NCI-H446 treated with DMSO at 0.1 percent for 48 hours (cell line): ENCODE results near the gene HPDL.

Experiments used
- DNase-seq: peaks from one replicate; lab custom pipeline; 2025; lab: John Stamatoyannopoulos, UW

Gene HPDL

GRCh38 chr1:45322486-45323040, 4.1 kb upstream of the HPDL start:
- DNase-seq = no peak

- no peak for DNase-seq
Observed at GRCh38 chr1:45325851-45326506, 716 bp upstream of the HPDL start.

DNA sequence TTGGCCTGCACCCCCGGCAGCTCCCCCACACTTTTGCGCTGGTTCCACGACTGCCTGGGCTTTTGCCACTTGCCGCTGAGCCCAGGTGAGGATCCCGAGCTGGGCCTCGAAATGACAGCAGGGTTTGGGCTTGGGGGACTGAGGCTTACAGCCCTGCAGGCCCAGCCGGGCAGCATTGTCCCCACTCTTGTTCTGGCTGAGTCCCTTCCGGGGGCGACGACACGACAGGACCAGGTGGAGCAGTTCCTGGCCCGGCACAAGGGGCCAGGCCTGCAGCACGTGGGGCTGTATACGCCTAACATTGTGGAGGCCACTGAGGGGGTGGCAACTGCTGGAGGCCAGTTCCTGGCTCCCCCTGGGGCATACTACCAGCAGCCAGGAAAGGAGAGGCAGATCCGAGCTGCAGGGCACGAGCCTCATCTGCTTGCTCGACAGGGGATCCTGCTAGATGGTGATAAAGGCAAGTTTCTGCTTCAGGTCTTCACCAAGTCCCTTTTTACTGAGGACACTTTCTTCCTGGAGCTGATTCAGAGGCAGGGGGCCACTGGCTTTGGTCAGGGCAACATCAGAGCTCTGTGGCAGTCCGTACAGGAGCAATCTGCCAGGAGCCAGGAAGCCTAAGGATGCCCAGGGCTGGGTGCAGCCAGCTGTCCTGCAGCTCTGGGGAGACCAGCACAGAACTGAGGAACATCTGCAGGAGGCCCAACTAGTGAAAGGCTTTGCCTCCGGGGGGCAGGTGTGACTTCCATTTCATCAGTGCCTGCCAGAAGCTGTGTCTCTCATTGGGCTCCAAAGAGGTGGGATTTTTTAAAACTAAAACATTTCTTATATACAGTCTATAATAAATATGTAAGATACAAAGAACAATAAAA, 1.2 kb downstream of the HPDL start:
- DNase-seq = no peak

- no peak for DNase-seq
Observed at GRCh38 chr1:45328680-45329079, 2.0 kb downstream of the HPDL start.

- DNase-seq = no peak
Observed at GRCh38 chr1:45329445-45329844, 2.8 kb downstream of the HPDL start.

DNA sequence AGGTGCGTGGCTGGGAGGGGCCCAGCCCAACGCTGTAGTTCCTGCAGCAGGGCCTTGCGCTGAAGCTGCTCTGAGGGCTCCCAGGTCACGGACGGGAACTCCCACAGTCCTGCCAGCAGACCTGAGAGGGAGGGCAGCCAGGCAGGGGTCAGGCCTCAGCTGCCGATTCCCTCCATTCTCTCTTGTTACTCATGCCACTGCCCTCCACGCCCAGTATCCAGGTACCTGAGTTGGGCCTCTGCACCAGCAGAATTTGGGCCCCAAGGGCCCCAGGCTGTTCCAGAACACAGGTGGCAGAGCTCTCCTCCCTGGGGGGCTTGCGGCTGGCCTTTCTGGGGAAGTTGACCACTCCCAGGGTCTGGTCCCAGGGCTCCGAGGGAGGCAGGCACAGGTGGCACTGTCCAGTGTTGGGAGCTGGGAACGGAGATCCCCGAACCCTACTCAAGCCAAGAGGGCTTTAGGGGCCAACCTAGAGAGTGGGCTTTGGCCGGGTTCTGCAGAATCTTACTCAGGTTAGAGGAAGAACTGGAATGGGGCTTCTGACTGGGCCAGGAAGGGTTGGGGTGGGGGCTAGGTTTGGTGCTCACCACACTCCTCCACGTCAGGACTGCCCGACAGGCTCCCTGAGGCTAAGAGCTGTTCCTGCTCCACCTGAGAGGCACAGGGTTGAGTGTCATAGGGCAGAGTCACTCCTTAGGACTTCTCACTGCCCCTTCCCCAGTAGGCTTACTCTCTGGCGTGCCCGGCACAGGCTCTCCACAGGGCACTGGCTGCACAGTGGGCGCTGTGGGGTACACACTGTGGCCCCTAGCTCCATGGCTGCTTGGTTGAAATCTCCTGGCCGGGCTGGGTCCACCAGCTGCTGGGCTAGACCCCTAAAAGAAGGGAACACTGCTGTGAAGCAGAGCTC, 5.0 kb downstream of the HPDL start:
- DNase-seq = no peak

DNA sequence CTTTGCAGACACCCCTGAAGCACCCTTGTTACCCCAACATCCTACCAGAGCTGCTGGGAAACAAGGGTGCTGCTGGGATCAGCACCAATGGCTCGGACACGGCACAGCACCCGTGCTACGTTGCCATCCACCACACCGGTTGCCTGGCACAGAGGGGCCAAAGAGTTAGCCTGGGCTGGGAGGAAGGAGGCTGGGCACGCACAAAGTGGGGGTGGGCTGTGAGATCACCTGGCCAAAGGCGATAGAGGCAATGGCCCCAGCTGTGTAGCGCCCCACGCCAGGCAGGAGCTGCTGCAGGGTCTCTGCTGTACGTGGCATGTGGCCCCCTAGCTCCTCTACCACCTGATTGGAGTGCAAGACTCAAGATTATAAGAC, 5.6 kb downstream of the HPDL start:
- DNase-seq = no peak

GRCh38 chr1:45334308-45335245, 7.9 kb downstream of the HPDL start:
- DNase-seq = no peak

GRCh38 chr1:45335855-45336324, 9.2 kb downstream of the HPDL start:
- DNase-seq = no peak

DNA sequence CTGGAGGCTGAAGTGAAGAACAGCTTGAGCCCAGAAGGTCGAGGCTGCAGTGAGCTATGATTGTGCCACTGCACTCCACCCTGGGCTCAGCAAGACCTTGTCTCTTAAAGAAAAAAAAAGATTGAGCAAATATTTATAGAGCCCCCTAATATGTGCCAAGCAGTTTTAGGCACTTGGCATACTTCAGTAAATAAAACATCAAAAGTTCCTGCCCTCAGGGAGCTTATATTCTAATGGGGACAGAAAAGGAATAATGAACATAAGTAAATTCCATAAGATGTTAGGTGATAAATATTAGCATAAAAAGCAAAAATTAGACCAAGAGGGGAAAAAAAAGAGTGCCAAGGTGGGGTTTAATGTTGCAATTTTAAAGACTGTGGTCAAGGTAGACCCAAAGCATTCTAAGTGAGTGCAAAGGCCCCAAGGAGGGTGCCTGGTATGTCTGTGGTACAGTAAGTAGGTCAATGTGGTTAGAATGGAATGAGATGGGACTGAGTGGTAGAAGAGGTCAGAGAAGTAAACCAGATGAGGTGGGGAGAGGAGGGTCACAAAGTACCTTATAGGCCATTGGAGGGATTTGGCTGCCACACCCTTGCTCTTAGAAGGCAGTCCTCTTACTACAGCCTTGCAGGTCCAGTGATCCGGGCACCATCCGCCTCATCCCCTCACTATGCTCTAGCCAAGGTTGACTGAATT, 11.1 kb downstream of the HPDL start:
- DNase-seq = no peak

DNA sequence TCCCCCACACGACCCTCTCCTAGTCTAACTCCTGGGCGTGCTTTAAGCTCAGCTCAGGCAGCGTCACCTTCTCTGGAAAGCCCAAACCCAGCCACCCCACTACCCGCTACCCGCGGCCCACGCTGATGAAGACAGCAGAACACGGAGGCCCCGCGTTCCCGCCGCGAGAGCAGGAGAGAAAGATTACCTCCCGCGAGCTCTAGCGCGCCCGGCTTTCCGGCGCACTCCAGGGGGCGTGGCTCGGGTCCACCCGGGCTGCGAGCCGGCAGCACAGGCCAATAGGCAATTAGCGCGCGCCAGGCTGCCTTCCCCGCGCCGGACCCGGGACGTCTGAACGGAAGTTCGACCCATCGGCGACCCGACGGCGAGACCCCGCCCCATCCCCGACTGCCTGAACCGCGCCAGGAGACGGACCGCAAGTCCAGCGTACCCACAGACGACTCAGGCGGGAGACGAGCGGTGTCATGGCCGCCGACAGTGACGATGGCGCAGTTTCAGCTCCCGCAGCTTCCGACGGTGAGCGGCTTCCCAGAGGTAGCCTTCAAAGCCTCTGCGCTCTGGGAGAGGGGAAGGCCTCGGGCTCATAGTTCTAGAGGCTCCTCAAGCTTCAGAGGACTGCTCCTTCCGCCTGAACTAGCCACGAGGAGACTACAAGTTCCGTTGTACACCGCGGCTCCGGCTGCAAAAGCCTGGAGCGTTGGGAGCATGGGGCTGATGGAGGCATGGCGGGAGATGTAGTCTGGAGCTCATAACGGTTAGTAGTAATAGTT, 13.3 kb downstream of the HPDL start, which contains the start of the genes MUTYH and TOE1:
Gene MUTYH (minus strand): TSS at position 652 of the 770 bp plus-strand sequence. CDS start 5,935 bp downstream, outside the sequence.
Gene TOE1 (plus strand): TSS at position 382 of the 770 bp plus-strand sequence. CDS start 83 bp downstream, at position 465.
- peak; percentile 90 for DNase-seq

DNA sequence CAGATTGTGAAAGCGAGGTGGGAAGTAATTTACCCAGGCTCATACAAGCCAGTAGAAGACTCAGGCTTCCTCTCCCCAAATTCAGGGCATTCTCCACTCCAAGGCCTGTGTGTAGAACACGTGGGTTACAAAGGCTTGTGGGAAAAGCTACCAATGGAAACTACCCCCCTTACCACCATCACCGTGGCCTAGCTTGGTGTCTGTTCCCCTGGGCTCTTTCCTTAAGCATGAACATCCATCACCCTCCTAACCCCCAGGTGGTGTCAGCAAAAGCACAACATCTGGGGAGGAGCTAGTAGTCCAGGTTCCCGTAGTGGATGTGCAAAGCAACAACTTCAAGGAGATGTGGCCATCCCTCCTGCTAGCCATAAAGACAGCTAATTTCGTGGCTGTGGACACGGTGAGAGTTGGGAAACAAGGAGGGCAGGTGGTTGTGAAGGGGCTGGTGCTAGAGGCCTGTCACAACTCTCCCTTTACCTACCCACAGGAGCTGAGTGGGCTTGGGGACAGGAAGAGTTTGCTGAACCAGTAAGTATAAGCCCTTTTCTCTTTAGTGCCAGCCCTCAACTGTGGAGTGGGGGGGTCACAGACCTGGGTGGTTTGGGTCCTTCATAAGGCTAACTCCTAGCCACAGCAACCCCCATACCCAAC, 14.2 kb downstream of the HPDL start:
- DNase-seq = peak; percentile 20

GRCh38 chr1:45344499-45344898, 17.8 kb downstream of the HPDL start:
- no peak for DNase-seq

- no peak for DNase-seq
Observed at GRCh38 chr1:45345014-45345413, 18.3 kb downstream of the HPDL start.

- DNase-seq = no peak
Observed at GRCh38 chr1:45346473-45346872, 19.8 kb downstream of the HPDL start.

DNA sequence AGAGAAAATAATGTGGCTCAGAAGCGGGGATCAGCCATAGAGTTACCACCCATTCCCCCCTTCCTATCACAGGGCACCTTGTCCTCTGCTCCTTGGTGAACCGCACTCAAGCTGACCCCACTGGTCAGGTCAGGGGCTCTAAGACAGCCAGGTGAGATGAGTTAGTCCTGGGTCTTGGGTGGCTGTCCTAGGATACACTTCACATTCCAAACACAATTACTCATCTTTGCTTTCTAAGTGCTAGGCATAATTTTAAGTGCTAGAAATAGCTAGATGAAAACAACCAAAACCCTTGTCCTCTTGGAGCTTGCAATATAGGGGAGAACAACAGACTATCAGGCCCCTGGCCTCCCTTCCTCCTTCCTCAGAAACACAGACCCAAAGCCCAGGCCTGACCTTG, 21.3 kb downstream of the HPDL start:
- DNase-seq = no peak

- DNase-seq = no peak
Observed at GRCh38 chr1:45348609-45348965, 21.9 kb downstream of the HPDL start.

DNA sequence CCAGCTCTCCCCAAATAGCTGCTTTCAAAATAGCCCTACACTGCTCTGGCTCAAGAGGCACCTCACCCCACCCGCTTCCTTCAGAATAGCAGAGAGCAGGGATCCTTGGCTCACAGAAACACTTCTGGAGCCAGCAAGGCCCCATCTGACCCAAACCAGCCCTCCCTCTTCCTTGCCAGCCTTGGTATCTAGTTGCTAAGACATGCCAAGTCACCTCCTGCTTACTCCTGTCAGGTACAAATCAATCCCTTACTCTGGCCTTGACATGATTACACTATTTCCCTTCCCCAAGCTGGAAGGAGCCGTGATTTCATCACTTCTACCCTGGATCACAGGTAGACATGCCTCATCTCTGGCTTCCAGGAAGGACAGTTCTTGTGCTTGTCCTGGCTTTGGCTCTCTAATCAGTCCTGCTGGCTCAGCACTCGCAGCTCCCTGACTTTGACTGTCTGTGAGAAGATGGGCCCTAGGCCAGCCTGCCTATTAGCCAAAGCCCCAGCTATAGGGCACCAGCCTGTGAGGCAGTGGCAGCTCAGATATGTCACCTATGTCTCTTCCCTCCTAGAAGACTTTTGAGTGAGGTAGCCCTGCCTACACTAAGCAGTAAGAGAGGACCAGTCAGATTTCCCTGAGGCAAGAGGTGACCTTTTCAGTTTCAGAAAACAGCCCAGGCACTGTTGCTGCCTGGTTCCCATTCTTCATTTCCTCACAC, 22.4 kb downstream of the HPDL start:
- DNase-seq = peak; percentile 17
